ENCODE results near the gene PARP15. TPM values are rescaled to one million over a fixed set of nuclear protein-coding genes. Genes with fewer than 3 reads are reported as not detected.
"Not testable (repeated sequence)": the region's sequence is repeated elsewhere in the genome, so short reads cannot be mapped to it uniquely, and the experiment has no call there.

PARP15 gene
- total RNA-seq, 2 experiments from 2014 or later, result 0.70 to 3.4 TPM

DNA sequence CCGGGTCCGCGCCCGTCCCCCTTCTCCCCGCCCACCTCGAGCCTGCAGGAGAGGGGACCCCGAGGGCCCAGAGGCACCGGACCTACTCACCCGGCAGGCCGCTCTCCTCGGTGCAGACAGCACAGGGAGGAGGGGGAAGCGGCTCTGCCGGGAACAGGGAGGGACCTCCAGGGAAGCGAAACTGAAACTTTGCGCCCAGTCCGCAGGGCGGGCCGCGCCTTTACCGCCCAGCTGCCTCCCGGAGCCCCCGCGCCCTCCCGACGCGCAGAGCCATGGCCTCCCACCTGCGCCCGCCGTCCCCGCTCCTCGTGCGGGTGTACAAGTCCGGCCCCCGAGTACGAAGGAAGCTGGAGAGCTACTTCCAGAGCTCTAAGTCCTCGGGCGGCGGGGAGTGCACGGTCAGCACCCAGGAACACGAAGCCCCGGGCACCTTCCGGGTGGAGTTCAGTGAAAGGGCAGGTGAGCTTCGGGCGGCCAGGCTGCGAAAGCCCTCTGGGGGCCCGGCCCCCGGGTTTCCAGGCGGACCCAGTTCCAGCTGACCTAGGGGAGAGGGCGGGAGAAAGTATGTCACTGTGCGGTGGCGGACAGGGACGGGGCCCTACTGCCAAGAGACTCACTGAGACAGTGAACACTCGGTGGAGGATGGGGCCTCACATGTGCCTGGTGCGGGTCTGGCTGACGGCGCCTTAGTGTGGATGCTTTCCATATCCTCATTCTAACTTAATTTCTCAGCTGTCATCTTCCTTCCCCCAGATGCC is 13.1 kb upstream of the PARP15 start, which contains the start of the genes DTX3L and PARP9:
DTX3L (plus strand) TSS at position 184 of the 758 bp plus-strand sequence; CDS start at position 273, 89 bp downstream.
PARP9 (minus strand) TSS at position 146 of the 758 bp plus-strand sequence. CDS start 4,680 bp downstream, outside the sequence.
- TF ChIP-seq, protein P1, sequence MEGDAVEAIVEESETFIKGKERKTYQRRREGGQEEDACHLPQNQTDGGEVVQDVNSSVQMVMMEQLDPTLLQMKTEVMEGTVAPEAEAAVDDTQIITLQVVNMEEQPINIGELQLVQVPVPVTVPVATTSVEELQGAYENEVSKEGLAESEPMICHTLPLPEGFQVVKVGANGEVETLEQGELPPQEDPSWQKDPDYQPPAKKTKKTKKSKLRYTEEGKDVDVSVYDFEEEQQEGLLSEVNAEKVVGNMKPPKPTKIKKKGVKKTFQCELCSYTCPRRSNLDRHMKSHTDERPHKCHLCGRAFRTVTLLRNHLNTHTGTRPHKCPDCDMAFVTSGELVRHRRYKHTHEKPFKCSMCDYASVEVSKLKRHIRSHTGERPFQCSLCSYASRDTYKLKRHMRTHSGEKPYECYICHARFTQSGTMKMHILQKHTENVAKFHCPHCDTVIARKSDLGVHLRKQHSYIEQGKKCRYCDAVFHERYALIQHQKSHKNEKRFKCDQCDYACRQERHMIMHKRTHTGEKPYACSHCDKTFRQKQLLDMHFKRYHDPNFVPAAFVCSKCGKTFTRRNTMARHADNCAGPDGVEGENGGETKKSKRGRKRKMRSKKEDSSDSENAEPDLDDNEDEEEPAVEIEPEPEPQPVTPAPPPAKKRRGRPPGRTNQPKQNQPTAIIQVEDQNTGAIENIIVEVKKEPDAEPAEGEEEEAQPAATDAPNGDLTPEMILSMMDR (conservative IDR thresholded peaks at IDR 0.05; ENCODE audit: low read length), result no peak
- TF ChIP-seq EZH2phosphoT487 (IDR thresholded peaks at IDR 0.05; ENCODE audit: borderline replicate concordance, low read depth, low read length), result no peak
- Histone ChIP-seq H3K79me2 (ENCODE audit: insufficient read depth, low read depth, low read length) (no peaks in the 10 kb centered on the region), H4K20me1 (ENCODE audit: insufficient read depth, low read length) (no peaks in the 10 kb centered on the region), H3K27ac (ENCODE audit: low read depth, low read length, poor library complexity, severe bottlenecking) (no peak within 1 kb of the TSS), H3K9me3 (ENCODE audit: low read length) (no peaks in the 10 kb centered on the region), H2AFZ (ENCODE audit: low read length) (peak within 1 kb of the TSS; percentile 80), H3K9me2 (ENCODE audit: insufficient read depth, low read length) (no peaks in the 10 kb centered on the region), H3K4me2 (ENCODE audit: low read length) (peak within 1 kb of the TSS; percentile 83), H3K4me3 (ENCODE audit: low read depth, low read length, poor library complexity, severe bottlenecking) (peak within 1 kb of the TSS; percentile 66), H3K36me3 (ENCODE audit: insufficient read depth, low read length) (no peaks in the 10 kb centered on the region), H3K4me1 (ENCODE audit: insufficient read depth, low read length, poor library complexity, severe bottlenecking) (peaks cover 26% of the 10 kb centered on the region)
- intact Hi-C loops (cut with micrococcal nuclease; ENCODE audit: unreplicated experiment), result loop anchor here (5.0 to 10.0 kb wide), 3 partner anchors 107 to 470 kb away; partner anchors contain the start of gene HSPBAP1
- ChIA-PET POLR2A (interaction anchor here (0.6 to 0.8 kb wide), 2 partner anchors 10 to 51 kb away, joined by 3 to 4 read pairs; no protein-coding TSS in a partner anchor), CTCF (ENCODE audit: unreplicated experiment) (interaction anchor here (0.7 kb wide), 1 partner anchor 115 kb away, joined by 4 read pairs; no protein-coding TSS in a partner anchor)
- no TSS peak for BruUV-seq (replicated peaks)
- DNase-seq (ENCODE audit: low spot score), result peak; percentile 51

DNA sequence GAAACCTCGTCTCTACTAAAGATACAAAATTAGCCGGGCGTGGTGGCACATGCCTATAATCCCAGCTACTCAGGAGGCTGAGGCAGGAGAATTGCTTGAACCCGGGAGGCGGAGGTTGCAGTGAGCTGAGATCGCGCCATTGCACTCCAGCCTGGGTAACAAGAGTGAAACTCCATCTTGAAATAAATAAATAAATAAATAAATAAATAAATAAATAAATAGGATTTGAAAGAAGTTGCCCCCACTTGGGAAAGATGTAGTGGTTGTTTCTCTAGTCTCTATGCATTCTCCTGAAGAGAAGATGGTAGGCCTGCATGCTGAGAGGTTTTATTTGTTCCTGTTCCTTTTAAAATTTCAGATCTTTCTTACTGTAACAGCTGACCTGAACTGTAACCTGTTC is 9.3 kb upstream of the PARP15 start:
- POLR2A ChIA-PET; H3K79me2 ChIP-seq (ENCODE audit: insufficient read depth, low read depth, low read length); CTCF ChIA-PET (ENCODE audit: unreplicated experiment); H3K9me3 ChIP-seq (ENCODE audit: low read length); H4K20me1 ChIP-seq (ENCODE audit: insufficient read depth, low read length); H3K36me3 ChIP-seq (ENCODE audit: insufficient read depth, low read length); BruUV-seq (replicated peaks); H3K9me2 ChIP-seq (ENCODE audit: insufficient read depth, low read length); H3K27ac ChIP-seq (ENCODE audit: low read depth, low read length, poor library complexity, severe bottlenecking); H2AFZ ChIP-seq (ENCODE audit: low read length); DNase-seq (ENCODE audit: low spot score); H3K4me3 ChIP-seq (ENCODE audit: low read depth, low read length, poor library complexity, severe bottlenecking): not testable (repeated sequence)
- Histone ChIP-seq H3K4me2 (ENCODE audit: low read length) (peak overlapping the region; percentile 12; the same call in 1 of the 2 replicates), H3K4me1 (ENCODE audit: insufficient read depth, low read length, poor library complexity, severe bottlenecking) (peaks cover 35% of the 10 kb centered on the region)
- intact Hi-C loops (cut with micrococcal nuclease; ENCODE audit: unreplicated experiment), result loop anchor here (10.0 kb wide), 1 partner anchor 467 kb away; no protein-coding TSS in a partner anchor

DNA sequence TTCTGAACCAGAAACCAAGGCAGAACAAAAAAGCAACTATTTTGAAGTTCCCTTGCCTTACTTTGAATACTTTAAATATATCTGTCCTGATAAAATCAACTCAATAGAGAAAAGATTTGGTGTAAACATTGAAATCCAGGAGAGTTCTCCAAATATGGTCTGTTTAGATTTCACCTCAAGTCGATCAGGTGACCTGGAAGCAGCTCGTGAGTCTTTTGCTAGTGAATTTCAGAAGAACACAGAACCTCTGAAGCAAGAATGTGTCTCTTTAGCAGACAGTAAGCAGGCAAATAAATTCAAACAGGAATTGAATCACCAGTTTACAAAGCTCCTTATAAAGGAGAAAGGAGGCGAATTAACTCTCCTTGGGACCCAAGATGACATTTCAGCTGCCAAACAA is 8.7 kb upstream of the PARP15 start:
- Histone ChIP-seq H3K9me2 (ENCODE audit: insufficient read depth, low read length) (no peaks in the 10 kb centered on the region), H3K4me1 (ENCODE audit: insufficient read depth, low read length, poor library complexity, severe bottlenecking) (peaks cover 37% of the 10 kb centered on the region), H3K4me3 (ENCODE audit: low read depth, low read length, poor library complexity, severe bottlenecking) (no peak overlapping the region), H3K4me2 (ENCODE audit: low read length) (peak overlapping the region; percentile 12), H4K20me1 (ENCODE audit: insufficient read depth, low read length) (no peaks in the 10 kb centered on the region), H3K27ac (ENCODE audit: low read depth, low read length, poor library complexity, severe bottlenecking) (no peak overlapping the region), H3K36me3 (ENCODE audit: insufficient read depth, low read length) (no peaks in the 10 kb centered on the region), H2AFZ (ENCODE audit: low read length) (no peak overlapping the region), H3K79me2 (ENCODE audit: insufficient read depth, low read depth, low read length) (no peaks in the 10 kb centered on the region), H3K9me3 (ENCODE audit: low read length) (no peaks in the 10 kb centered on the region)
- no TSS peak for BruUV-seq (replicated peaks)
- POLR2A ChIA-PET, result no interaction called here
- intact Hi-C loops (cut with micrococcal nuclease; ENCODE audit: unreplicated experiment), result loop anchor here (10.0 kb wide), 1 partner anchor 466 kb away; no protein-coding TSS in a partner anchor
- CTCF ChIA-PET (ENCODE audit: unreplicated experiment), result no interaction called here
- DNase-seq (ENCODE audit: low spot score), result no peak
- TF ChIP-seq, protein P1 (conservative IDR thresholded peaks at IDR 0.05; ENCODE audit: low read length), result no peak
- TF ChIP-seq EZH2phosphoT487 (IDR thresholded peaks at IDR 0.05; ENCODE audit: borderline replicate concordance, low read depth, low read length), result no peak
